ENCODE measurements around the gene DIAPH2. TPM values are rescaled to one million over a fixed set of nuclear protein-coding genes. Genes with fewer than 3 reads are reported as not detected.

DIAPH2 gene
- total and polyA plus RNA-seq, 2 experiments from 2014 or later = 16.2 to 56.6 TPM

- TF ChIP-seq, protein P1, sequence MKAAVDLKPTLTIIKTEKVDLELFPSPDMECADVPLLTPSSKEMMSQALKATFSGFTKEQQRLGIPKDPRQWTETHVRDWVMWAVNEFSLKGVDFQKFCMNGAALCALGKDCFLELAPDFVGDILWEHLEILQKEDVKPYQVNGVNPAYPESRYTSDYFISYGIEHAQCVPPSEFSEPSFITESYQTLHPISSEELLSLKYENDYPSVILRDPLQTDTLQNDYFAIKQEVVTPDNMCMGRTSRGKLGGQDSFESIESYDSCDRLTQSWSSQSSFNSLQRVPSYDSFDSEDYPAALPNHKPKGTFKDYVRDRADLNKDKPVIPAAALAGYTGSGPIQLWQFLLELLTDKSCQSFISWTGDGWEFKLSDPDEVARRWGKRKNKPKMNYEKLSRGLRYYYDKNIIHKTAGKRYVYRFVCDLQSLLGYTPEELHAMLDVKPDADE (IDR thresholded peaks at IDR 0.05) = no peak
- TF ChIP-seq EZH2 (IDR thresholded peaks at IDR 0.05; ENCODE audit: low read depth, unreplicated experiment) = no peak
Measured at GRCh38 chrX:96918864-96919263, 234.2 kb downstream of the DIAPH2 start (continued).

DNA sequence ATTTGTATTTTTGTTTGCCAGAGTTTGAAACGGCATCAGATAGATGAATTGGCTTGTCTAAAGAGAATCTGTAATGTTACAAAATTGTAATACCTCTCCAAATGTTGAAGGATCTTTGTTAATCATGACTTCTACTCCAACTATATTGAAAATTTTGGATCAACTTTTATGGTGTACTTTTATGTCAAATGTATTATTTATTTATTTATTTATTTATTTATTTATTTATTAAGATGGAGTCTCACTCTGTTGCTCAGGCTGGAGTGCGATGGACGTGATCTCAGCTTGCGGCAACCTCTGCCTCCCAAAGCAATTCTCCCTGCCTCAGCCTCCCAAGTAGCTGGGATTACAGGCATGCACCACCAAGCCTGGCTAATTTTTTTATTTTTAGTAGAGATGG lies 235.0 kb downstream of the DIAPH2 start:
- H3K9me3 Mint-ChIP-seq = no peaks in the 10 kb centered on the region
- Histone ChIP-seq H3F3A (replicated peaks; ENCODE audit: low read depth) (no peaks in the 10 kb centered on the region), H3K36me3 (ENCODE audit: insufficient read depth) (no peaks in the 10 kb centered on the region), H3K9me2 (ENCODE audit: insufficient read depth) (no peaks in the 10 kb centered on the region), H3K4me3 (no peak overlapping the region), H3K4me1 (ENCODE audit: insufficient read depth) (peaks cover 12% of the 10 kb centered on the region; the same call in 1 of the 2 replicates), H2AFZ (no peak overlapping the region), H3K27ac (ENCODE audit: low read depth) (no peak overlapping the region), H3K27me3 (ENCODE audit: insufficient read depth) (no peaks in the 10 kb centered on the region), H3K79me2 (replicated peaks; ENCODE audit: insufficient read depth) (no peaks in the 10 kb centered on the region), H4K20me1 (replicated peaks; ENCODE audit: insufficient read depth) (no peaks in the 10 kb centered on the region), H3K4me2 (no peak overlapping the region)
- no peak for DNase-seq (ENCODE audit: low spot score)
- H3K4me3 Mint-ChIP-seq = no peak overlapping the region
- H3K27me3 Mint-ChIP-seq (ENCODE audit: insufficient read depth, low read depth, poor library complexity) = no peaks in the 10 kb centered on the region
- H3K27ac Mint-ChIP-seq = no peak overlapping the region
- H3K4me1 Mint-ChIP-seq = peaks cover 11% of the 10 kb centered on the region; the same call in 2 of the 3 replicates
- no peaks in the 10 kb centered on the region for H3K36me3 Mint-ChIP-seq (ENCODE audit: low read depth)
- ATAC-seq = no peak
- TF ChIP-seq JUNB (IDR thresholded peaks at IDR 0.05; ENCODE audit: unreplicated experiment) = no peak
- TF ChIP-seq, protein P2, sequence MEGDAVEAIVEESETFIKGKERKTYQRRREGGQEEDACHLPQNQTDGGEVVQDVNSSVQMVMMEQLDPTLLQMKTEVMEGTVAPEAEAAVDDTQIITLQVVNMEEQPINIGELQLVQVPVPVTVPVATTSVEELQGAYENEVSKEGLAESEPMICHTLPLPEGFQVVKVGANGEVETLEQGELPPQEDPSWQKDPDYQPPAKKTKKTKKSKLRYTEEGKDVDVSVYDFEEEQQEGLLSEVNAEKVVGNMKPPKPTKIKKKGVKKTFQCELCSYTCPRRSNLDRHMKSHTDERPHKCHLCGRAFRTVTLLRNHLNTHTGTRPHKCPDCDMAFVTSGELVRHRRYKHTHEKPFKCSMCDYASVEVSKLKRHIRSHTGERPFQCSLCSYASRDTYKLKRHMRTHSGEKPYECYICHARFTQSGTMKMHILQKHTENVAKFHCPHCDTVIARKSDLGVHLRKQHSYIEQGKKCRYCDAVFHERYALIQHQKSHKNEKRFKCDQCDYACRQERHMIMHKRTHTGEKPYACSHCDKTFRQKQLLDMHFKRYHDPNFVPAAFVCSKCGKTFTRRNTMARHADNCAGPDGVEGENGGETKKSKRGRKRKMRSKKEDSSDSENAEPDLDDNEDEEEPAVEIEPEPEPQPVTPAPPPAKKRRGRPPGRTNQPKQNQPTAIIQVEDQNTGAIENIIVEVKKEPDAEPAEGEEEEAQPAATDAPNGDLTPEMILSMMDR (conservative IDR thresholded peaks at IDR 0.05; ENCODE audit: low read depth in 2 of 2) = no peak
- TF ChIP-seq, protein P1 (IDR thresholded peaks at IDR 0.05) = no peak
- no peak for TF ChIP-seq REST (IDR thresholded peaks at IDR 0.05; ENCODE audit: unreplicated experiment)
- no peak for TF ChIP-seq EZH2phosphoT487 (IDR thresholded peaks at IDR 0.05; ENCODE audit: unreplicated experiment)
- TF ChIP-seq NANOG (IDR thresholded peaks at IDR 0.05; ENCODE audit: borderline replicate concordance) = no peak
- TF ChIP-seq EZH2 (IDR thresholded peaks at IDR 0.05; ENCODE audit: low read depth, unreplicated experiment) = no peak
- TF ChIP-seq CREB1 (CRISPR knock-in tag; IDR thresholded peaks at IDR 0.05; ENCODE audit: low read depth) = no peak
- no peak for TF ChIP-seq POLR2AphosphoS5 (IDR thresholded peaks at IDR 0.05; ENCODE audit: low read depth)
- no peak for TF ChIP-seq ZNF331 (CRISPR knock-in tag; IDR thresholded peaks at IDR 0.05; ENCODE audit: low read depth)
- no peak for TF ChIP-seq STAT1 (IDR thresholded peaks at IDR 0.05; ENCODE audit: unreplicated experiment)
- TF ChIP-seq ZNF462 (CRISPR knock-in tag; IDR thresholded peaks at IDR 0.05) = no peak

Data from GM23338 (cell line).